Measurements from ENCODE around the gene TAF3. TPM values are rescaled to one million over a fixed set of nuclear protein-coding genes. Genes with fewer than 3 reads are reported as not detected.
A peak's percentile ranks its signal among the peaks of the same experiment; 100 is the strongest.

The TAF3 gene
- total RNA-seq, 1 donor, result 3.9 TPM

DNA sequence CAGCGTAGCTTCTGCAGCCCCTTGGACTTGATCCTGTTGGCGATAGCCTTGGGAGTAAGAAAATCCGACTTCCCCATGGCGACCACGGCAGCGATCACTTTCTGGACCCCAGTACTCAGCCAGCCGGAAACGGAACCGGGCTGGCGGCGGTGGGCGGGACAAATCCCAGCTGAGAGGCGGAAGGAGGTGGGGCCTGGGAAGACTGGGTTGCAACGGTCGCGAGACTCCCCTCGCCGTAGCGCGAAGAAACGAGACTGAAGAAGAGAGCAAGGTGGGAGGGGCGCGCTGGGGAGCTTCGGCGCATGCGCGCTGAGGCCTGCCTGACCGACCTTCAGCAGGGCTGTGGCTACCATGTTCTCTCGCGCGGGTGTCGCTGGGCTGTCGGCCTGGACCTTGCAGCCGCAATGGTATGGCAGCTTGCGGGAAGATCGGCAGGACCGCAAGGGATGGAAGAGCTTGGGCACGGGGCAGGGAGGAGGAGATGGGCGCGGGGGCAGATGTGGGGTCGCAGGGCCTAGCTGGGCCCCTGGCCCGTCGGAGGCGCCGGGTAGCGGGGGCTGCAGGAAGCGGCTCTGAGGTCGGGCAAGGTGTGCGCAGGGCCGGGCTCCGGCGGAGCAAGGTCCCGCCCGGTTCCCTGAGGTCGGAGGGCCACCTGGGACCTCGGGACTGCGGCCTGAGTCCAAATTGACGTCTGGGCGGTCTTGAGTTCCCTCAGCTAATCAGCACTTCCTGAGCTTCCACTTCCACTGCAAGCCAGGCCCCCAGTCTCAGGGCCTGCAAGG is 30.3 kb upstream of the TAF3 start, which contains the start of the genes ATP5F1C and KIN:
Gene ATP5F1C, plus strand, starts transcription at position 321 of the 782 bp plus-strand sequence. Its CDS starts 31 bp downstream, at position 352.
Gene KIN, minus strand, starts transcription at position 137 of the 782 bp plus-strand sequence. Its CDS starts 60 bp downstream, at position 77.
- H3K4me3 ChIP-seq (ENCODE audit: low read depth, low read length), result peak within 1 kb of the TSS; percentile 98
- DNase-seq (ENCODE audit: low read depth), result peak; percentile 97
- TF ChIP-seq, protein P1, sequence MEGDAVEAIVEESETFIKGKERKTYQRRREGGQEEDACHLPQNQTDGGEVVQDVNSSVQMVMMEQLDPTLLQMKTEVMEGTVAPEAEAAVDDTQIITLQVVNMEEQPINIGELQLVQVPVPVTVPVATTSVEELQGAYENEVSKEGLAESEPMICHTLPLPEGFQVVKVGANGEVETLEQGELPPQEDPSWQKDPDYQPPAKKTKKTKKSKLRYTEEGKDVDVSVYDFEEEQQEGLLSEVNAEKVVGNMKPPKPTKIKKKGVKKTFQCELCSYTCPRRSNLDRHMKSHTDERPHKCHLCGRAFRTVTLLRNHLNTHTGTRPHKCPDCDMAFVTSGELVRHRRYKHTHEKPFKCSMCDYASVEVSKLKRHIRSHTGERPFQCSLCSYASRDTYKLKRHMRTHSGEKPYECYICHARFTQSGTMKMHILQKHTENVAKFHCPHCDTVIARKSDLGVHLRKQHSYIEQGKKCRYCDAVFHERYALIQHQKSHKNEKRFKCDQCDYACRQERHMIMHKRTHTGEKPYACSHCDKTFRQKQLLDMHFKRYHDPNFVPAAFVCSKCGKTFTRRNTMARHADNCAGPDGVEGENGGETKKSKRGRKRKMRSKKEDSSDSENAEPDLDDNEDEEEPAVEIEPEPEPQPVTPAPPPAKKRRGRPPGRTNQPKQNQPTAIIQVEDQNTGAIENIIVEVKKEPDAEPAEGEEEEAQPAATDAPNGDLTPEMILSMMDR (IDR thresholded peaks at IDR 0.05; ENCODE audit: insufficient read depth, low read length), result no peak

DNA sequence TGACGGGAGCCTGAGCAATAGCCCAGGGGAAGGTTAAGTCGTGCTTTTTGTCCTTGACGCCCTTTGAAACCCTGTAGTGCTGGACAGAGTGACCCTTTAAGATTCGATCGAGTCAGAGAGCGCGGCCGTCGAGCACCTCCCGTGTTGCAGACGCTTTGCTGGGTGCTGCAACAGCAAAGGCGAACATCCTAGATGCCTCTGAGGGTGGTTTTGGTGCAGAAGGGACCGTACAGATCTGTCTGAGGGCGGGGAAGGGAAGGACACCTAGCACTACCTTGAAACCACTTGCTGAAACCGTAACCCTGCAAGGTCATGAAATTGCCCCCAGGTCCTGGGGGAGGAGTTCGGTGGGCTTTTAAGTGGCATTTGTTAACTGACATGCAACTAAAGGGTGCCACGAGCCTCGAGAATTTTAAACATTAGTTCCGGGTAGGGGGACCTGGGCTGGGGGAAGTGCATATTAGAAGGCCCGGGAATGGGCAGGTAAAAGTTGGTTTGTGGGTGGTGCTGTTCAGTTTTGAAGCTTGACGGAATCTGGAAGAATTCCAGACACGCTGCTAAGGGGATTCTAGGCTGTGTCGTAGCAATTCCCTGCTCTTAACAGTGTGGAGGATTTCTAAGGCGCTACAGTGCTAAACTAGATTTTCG is 29.5 kb upstream of the TAF3 start:
- peak overlapping the region; percentile 92 for H3K4me3 ChIP-seq (ENCODE audit: low read depth, low read length)
- TF ChIP-seq, protein P1 (IDR thresholded peaks at IDR 0.05; ENCODE audit: insufficient read depth, low read length), result no peak
- peak; percentile 28 for DNase-seq (ENCODE audit: low read depth)

DNA sequence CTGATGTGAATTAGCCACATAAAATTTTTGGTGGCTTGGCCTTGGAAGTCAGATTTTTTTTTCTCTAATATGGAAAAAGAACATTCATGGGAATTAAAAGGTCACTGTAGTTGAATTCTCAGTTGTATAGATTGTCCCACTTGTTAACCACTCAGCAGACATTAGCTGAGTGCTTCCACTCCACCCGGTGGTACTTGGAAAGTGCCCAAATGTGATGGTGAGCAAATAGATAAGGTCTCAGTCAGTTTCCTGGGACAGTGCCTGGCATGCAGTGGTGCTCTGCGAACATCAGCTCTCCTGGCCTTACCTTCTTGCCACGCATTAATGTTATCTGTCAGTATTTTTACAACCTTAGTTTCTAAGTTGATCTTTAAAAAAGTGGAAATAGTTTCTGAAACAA is 28.9 kb upstream of the TAF3 start:
- peak overlapping the region; percentile 92 for H3K4me3 ChIP-seq (ENCODE audit: low read depth, low read length)
- peak; percentile 40 for DNase-seq (ENCODE audit: low read depth)
- TF ChIP-seq, protein P1 (IDR thresholded peaks at IDR 0.05; ENCODE audit: insufficient read depth, low read length), result no peak

DNA sequence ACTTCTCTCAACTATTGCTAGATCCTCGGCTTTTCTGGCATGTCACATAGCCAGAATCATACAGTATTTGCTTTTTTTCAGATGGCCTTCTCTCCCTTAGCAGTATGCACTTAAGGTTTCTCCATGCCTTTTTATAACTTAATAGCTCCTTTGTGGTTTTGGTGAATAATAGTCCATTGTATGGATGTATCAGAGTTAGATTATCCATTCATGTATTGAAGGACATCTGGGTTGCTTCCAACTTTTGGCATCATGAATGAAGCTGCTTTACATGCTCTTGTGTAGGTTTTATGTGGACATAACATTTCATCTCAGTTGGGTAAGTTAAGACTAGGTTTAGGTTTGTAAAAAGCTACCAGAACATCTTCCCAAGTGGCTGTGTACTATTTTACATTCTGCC is 25.8 kb upstream of the TAF3 start:
- TF ChIP-seq, protein P1 (IDR thresholded peaks at IDR 0.05; ENCODE audit: insufficient read depth, low read length), result no peak
- H3K4me3 ChIP-seq (ENCODE audit: low read depth, low read length), result no peak overlapping the region
- peak; percentile 28 for DNase-seq (ENCODE audit: low read depth)

DNA sequence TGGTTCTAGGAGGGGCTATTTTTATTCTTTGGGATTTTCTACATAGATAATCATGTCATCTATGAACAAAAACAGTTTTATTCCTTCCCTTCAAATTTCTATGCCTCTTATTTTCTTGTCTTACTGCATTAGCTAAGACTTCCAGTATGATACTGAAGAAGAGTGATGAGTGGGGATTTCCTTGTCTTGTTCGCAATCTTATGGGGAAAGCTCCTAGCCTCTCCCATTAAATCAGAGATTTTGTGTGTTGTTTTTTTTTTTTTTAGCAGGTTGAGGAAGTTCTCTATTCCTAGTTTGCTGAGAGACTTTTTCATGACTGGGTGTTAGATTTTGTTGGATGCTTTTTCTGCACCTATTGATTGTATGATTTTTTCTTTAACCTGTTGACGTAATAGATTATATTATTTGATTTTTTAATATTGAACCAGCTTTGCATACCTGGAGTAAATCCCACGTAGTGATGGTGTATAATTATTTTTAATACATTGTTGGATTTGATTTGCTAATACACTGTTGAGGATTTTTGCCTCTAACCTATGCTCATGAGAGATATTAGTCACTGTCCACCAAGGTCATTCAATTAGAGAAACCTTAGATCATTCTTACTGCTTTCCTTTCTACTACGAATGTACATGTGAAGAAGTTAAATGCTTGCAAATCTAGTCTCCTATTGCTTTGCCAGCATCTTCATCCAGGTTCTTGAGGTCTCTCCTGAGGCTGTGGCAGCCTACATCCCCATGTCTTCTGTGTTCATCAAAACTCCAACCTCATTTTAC is 23.9 kb upstream of the TAF3 start:
- TF ChIP-seq, protein P1 (IDR thresholded peaks at IDR 0.05; ENCODE audit: insufficient read depth, low read length), result no peak
- DNase-seq (ENCODE audit: low read depth), result no peak
- no peak overlapping the region for H3K4me3 ChIP-seq (ENCODE audit: low read depth, low read length)

DNA sequence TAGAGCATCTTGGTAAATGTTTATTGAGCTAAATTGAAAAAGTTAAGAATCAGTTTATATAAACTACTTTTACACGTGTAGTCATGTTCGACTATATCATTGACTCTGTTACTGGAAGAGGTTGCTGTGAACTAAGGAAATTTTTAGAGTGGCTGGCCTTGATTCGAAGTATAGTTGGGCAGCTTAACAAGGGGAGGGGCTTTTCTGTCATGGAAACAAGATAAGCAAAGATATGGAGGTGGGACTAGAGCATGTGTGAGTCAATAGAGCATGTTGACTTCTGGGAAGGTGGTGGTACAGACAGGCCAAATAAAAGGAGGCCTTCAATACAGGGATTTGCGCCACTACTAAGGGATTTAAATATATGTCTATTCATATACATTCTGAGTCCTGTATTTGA is 22.7 kb upstream of the TAF3 start:
- no peak overlapping the region for H3K4me3 ChIP-seq (ENCODE audit: low read depth, low read length)
- TF ChIP-seq, protein P1 (IDR thresholded peaks at IDR 0.05; ENCODE audit: insufficient read depth, low read length), result no peak
- DNase-seq (ENCODE audit: low read depth), result peak; percentile 81
